HEK293 (cell line): Measurements from ENCODE around the gene R3HDM2.

ENCODE experiments used
- CTCF ChIA-PET: fragments of 350-600 bp; formaldehyde crosslinking; extraction: SDS; loops from one replicate; lab custom pipeline; 2021; ENCODE audit warnings: antibody characterized with exemption; lab: Yijun Ruan, JAX
- POLR2A ChIA-PET: fragments of 300-600 bp; formaldehyde crosslinking; extraction: SDS; loops from one replicate; lab custom pipeline; 2020; ENCODE audit warnings: antibody characterized with exemption, inconsistent platforms; lab: Yijun Ruan, JAX
- H3K27ac ChIP-seq: fragments of 200-500 bp; sonication (Bioruptor generic); 2 replicates; pipeline ENCODE4 v1.5.1; 2014; ENCODE audit warnings: low read depth, low read length, control low read depth, inconsistent platforms; ENCODE audit errors: extremely low read depth
- H3K36me3 ChIP-seq, 2 experiments: fragments of 200-500 bp in 1 of 2; sonication (Bioruptor generic) in 1 of 2; 1 replicate in 1 of 2; 2 replicates in 1 of 2; pipeline ENCODE4 v1.5.1; 2014 to 2017; ENCODE audit warnings: inconsistent platforms in 2 of 2, low read length in 2 of 2; ENCODE audit not compliant: control insufficient read depth in 2 of 2, insufficient read depth in 1 of 2
- H3K4me1 ChIP-seq: fragments of 200-500 bp; sonication (Bioruptor generic); 2 replicates; pipeline ENCODE4 v1.5.1; 2014; ENCODE audit warnings: mild to moderate bottlenecking, low read length, inconsistent platforms; ENCODE audit not compliant: control insufficient read depth, insufficient read depth
- H3K4me3 ChIP-seq: 2 replicates; pipeline ENCODE4 v1.5.1; 2011; ENCODE audit warnings: low read depth, mild to moderate bottlenecking, control low read depth, low read length, moderate library complexity
- H3K9me3 ChIP-seq: fragments of 200-500 bp; sonication (Bioruptor generic); 2 replicates; pipeline ENCODE4 v1.5.1; 2014; ENCODE audit warnings: low read depth, low read length, inconsistent platforms; ENCODE audit not compliant: control insufficient read depth, insufficient read depth
- EGR2 ChIP-seq: fragments of 450-650 bp; formaldehyde crosslinking; IDR thresholded peaks from 2 replicates; pipeline ENCODE4 v1.5.1; 2016; ENCODE audit warnings: low read depth, missing biosample characterization, missing genetic modification characterization
- GLIS2 ChIP-seq: fragments of 450-650 bp; formaldehyde crosslinking; IDR thresholded peaks from 2 replicates; pipeline ENCODE4 v1.5.1; 2016; ENCODE audit warnings: missing biosample characterization, missing genetic modification characterization
- HOXC10 ChIP-seq: sonication (generic); formaldehyde crosslinking; IDR thresholded peaks from 2 replicates; pipeline ENCODE4 v1.8.1; 2023; ENCODE audit warnings: mild to moderate bottlenecking, missing genetic modification reagents
- KLF1 ChIP-seq: fragments of 450-650 bp; formaldehyde crosslinking; IDR thresholded peaks from 2 replicates; pipeline ENCODE4 v1.5.1; 2016; ENCODE audit warnings: missing biosample characterization, missing genetic modification characterization
- KLF9 ChIP-seq: fragments of 450-650 bp; formaldehyde crosslinking; IDR thresholded peaks from 2 replicates; pipeline ENCODE4 v1.5.1; 2016; ENCODE audit warnings: missing biosample characterization, missing genetic modification characterization, low read depth
- MZF1 ChIP-seq: fragments of 450-650 bp; formaldehyde crosslinking; IDR thresholded peaks from 2 replicates; pipeline ENCODE4 v1.5.1; 2017; ENCODE audit warnings: missing biosample characterization, missing genetic modification characterization, borderline replicate concordance
- PATZ1 ChIP-seq: fragments of 450-650 bp; formaldehyde crosslinking; IDR thresholded peaks from 2 replicates; pipeline ENCODE4 v1.5.1; 2016; ENCODE audit warnings: missing biosample characterization, missing genetic modification characterization
- PRDM1 ChIP-seq: fragments of 450-650 bp; formaldehyde crosslinking; IDR thresholded peaks from 2 replicates; pipeline ENCODE4; 2016; ENCODE audit warnings: missing biosample characterization, missing genetic modification characterization
- PRDM4 ChIP-seq: fragments of 450-650 bp; formaldehyde crosslinking; IDR thresholded peaks from 2 replicates; pipeline ENCODE4 v1.5.1; 2017; ENCODE audit warnings: missing biosample characterization, missing genetic modification characterization
- SETDB1 ChIP-seq: IDR thresholded peaks from one replicate; pipeline ENCODE4 v1.6.1; 2017; ENCODE audit warnings: mild to moderate bottlenecking, low read length, moderate library complexity, mixed read lengths; ENCODE audit not compliant: insufficient read length
- SP2 ChIP-seq: fragments of 450-650 bp; formaldehyde crosslinking; IDR thresholded peaks from 2 replicates; pipeline ENCODE4 v1.5.1; 2016; ENCODE audit warnings: missing biosample characterization, missing genetic modification characterization
- ZBTB17 ChIP-seq: fragments of 450-650 bp; formaldehyde crosslinking; IDR thresholded peaks from 2 replicates; pipeline ENCODE4 v1.5.1; 2016; ENCODE audit warnings: missing biosample characterization, missing genetic modification characterization
- ZFHX2 ChIP-seq: fragments of 450-650 bp; formaldehyde crosslinking; conservative IDR thresholded peaks from 2 replicates; pipeline ENCODE4 v1.5.1; 2016; ENCODE audit warnings: missing biosample characterization, missing genetic modification characterization
- ZNF138 ChIP-seq: fragments of 450-650 bp; formaldehyde crosslinking; IDR thresholded peaks from 2 replicates; pipeline ENCODE4 v1.5.1; 2016; ENCODE audit warnings: missing biosample characterization, missing genetic modification characterization, borderline replicate concordance
- ZNF366 ChIP-seq: fragments of 450-650 bp; formaldehyde crosslinking; conservative IDR thresholded peaks from 2 replicates; pipeline ENCODE4 v1.5.1; 2016; ENCODE audit warnings: missing biosample characterization, missing genetic modification characterization
- ZNF398 ChIP-seq: fragments of 450-650 bp; formaldehyde crosslinking; IDR thresholded peaks from 2 replicates; pipeline ENCODE4 v1.5.1; 2017; ENCODE audit warnings: missing biosample characterization, missing genetic modification characterization
- ZNF513 ChIP-seq: fragments of 450-650 bp; IDR thresholded peaks from 2 replicates; pipeline ENCODE4 v1.5.1; 2018; ENCODE audit warnings: missing biosample characterization, missing genetic modification characterization
- ZNF585B ChIP-seq: fragments of 450-650 bp; formaldehyde crosslinking; IDR thresholded peaks from 2 replicates; pipeline ENCODE4 v1.5.1; 2016; ENCODE audit warnings: missing biosample characterization, missing genetic modification characterization
- ZNF639 ChIP-seq: fragments of 450-650 bp; formaldehyde crosslinking; IDR thresholded peaks from 2 replicates; pipeline ENCODE4 v1.5.1; 2016; ENCODE audit warnings: missing biosample characterization, missing genetic modification characterization
- ZNF654 ChIP-seq: fragments of 450-650 bp; formaldehyde crosslinking; IDR thresholded peaks from 2 replicates; pipeline ENCODE4 v1.5.1; 2016; ENCODE audit warnings: low read depth, missing biosample characterization, missing genetic modification characterization
- ZNF660 ChIP-seq: fragments of 450-650 bp; IDR thresholded peaks from 2 replicates; pipeline ENCODE4 v1.5.1; 2018; ENCODE audit warnings: missing biosample characterization, mild to moderate bottlenecking, missing genetic modification characterization

Gene R3HDM2

GRCh38 chr12:57227315-57228115 is 203.3 kb downstream of the R3HDM2 start (continued):
- TF ChIP-seq PRDM4 (tag by site-specific recombination) (0 out of 2 replicates have a peak, but pooled peaks have one; percentile 17), ZNF513 (tag by site-specific recombination) (peak; percentile 80), ZNF585B (no peak), MZF1 (tag by site-specific recombination) (no peak)
- TF ChIP-seq, all 188 proteins: peak for 3

- POLR2A ChIA-PET, result interaction anchor here (0.7 to 2.7 kb wide), 5 partner anchors 9 to 99 kb away, joined by 3 to 16 read pairs (median 4); partner anchors contain the start of gene LRP1
- Histone ChIP-seq H3K4me3 (no peak overlapping the region; the same call in 1 of the 2 replicates), H3K4me1 (peaks cover 7% of the 10 kb centered on the region), H3K9me3 (no peaks in the 10 kb centered on the region), H3K27ac (no peak overlapping the region), H3K36me3 (peaks cover 0 to 12% of the 10 kb centered on the region in 2 experiments; a peak in 1 of 3 replicates)
- TF ChIP-seq ZFHX2 (tag by site-specific recombination) (peak; percentile 92), GLIS2 (tag by site-specific recombination) (0 out of 2 replicates have a peak, but pooled peaks have one; percentile 19), KLF9 (tag by site-specific recombination) (peak; percentile 19; the same call in 1 of the 2 replicates), PRDM1 (tag by site-specific recombination) (no peak), SETDB1 (no peak), ZNF660 (tag by site-specific recombination) (no peak), ZNF366 (0 out of 2 replicates have a peak, but pooled peaks have one; percentile 22), ZNF639 (tag by site-specific recombination) (no peak), KLF1 (tag by site-specific recombination) (peak; percentile 38; the same call in 1 of the 2 replicates), ZNF654 (tag by site-specific recombination) (no peak), ZNF138 (tag by site-specific recombination) (no peak), PATZ1 (peak; percentile 60; the same call in 1 of the 2 replicates), ZBTB17 (tag by site-specific recombination) (peak; percentile 95), ZNF398 (peak; percentile 58), EGR2 (tag by site-specific recombination) (peak; percentile 89), HOXC10 (CRISPR knock-in tag) (no peak), SP2 (tag by site-specific recombination) (peak; percentile 48)
- TF ChIP-seq, all 188 proteins: peak for 10
- CTCF ChIA-PET, result interaction anchor here (0.6 to 23.3 kb wide), 5 partner anchors 11 to 232 kb away, joined by 3 to 628 read pairs (median 5); partner anchors contain the start of genes GLI1 and NXPH4
Measured at GRCh38 chr12:57226588-57227314, 204.1 kb downstream of the R3HDM2 start.
